B cell (primary cell): ENCODE measurements around the gene BCL2L13.

Source experiments
- CTCF ChIP-seq: fragments of 200-600 bp; IDR thresholded peaks from one replicate; pipeline ENCODE4 v1.8.0; 2022; ENCODE audit warnings: antibody characterized with exemption, mild to moderate bottlenecking
- EZH2 ChIP-seq: IDR thresholded peaks from 2 replicates; pipeline ENCODE4 v1.6.1; 2012; ENCODE audit warnings: borderline replicate concordance, low read depth, mild to moderate bottlenecking, moderate library complexity, low read length; ENCODE audit not compliant: insufficient read depth, poor library complexity, severe bottlenecking

DNA sequence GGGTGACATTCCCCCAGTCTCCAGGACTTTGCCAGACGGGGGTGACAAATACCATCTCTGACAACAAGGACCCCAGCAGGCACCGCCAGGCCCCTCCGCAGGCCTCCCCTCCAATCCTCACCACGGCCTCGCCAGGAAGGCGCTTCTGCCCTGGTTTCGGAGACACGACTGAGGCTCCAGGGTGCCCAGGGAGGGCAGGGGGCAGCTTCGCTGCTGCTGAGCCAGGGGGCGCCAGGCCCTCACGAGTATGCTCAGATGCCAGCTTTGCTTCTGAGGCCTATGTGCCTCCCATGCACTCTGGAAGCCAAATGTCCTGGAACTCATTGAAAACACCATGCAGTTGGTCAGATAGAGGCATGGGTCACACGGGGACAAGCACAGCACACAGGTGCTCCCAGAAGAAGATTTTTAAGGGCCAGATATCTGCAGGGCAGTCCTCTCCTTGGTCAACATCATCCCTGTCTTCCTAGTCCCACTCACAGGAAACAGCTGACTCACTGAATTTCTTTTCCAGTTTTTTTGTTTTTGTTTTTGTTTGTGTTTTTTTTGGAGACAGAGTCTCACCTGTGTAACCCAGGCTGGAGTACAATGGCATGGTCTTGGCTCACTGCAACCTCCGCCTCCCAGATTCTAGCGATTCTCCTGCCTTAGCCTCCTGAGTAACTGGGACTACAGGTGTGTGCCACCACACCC, 115.8 kb downstream of the BCL2L13 start:
- TF ChIP-seq EZH2: no peak
- TF ChIP-seq CTCF: peak; percentile 35
